HT-29 (cell line): ENCODE data around the gene RPS15A. TPM values are rescaled to one million over a fixed set of nuclear protein-coding genes. Genes with fewer than 3 reads are reported as not detected.
"Not testable (repeated sequence)": the region's sequence is repeated elsewhere in the genome, so short reads cannot be mapped to it uniquely, and the experiment has no call there.

ENCODE experiments used
- DNase-seq: peaks from one replicate; pipeline ENCODE4 v3.0.0-alpha.2; 2015; ENCODE audit warnings: low spot score
- total RNA-seq: library from RNA; depleted of rRNA; stranded (reverse); fragments of >200 nt; shearing (Covaris generic); gene quantifications from 2 replicates; pipeline ENCODE4 v1.2.3, GENCODE V29; 2014; rRNA removed

RPS15A gene
- total RNA-seq, 1 experiment from 2014 or later: 1,332 TPM

DNA sequence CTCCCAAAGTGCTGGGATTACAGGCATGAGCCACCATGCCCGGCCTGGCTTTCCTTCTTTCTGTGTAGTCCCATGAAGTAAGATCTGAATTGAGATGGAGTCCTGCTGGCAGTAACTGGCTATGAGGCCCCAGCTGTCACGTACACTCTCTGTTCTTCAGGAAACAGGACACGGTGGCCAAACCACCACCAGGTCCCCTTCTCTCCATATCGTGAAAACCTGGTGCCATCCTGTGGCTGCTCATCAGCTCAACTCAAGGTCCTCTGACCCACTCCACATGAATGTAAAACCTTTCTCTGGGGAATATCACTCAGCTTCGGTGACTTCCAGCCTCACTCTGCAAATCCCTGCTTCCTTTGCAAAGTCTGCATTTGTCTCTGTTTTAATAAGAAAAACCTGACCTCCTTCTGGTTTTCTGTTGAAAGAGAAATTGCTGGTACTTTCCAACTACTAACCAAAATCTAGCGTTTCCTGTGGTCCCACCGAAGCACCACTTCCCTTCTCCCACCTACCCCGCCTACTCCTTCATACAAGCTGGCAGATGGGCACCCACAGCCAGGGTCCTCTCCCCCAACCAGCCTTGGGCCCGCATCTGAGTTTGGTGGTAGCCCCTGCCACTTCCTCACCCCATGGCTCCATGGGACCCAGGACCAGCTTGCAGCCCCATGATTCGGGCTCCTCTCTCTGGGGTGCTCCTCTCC is 32.0 kb downstream of the RPS15A start:
- DNase-seq: not testable (repeated sequence)

DNA sequence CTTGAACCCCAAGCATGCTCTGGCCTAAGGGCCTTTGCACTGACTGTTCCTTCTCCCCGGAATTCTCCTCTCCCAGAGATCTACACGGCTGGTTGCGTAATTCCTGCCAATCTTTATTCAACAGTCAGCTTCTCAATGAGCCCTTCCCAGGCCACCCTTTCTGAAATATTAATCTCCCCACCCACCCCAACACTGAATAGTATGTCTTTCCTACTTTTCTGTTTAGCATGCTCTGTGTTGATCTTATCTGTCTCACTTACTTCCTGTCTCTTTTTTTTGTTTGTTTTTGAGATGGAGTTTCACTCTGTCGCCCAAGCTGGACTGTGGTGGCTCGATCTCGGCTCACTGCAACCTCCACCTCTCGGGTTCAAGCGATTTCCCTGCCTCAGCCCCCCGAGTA is 33.5 kb downstream of the RPS15A start:
- not testable (repeated sequence) for DNase-seq

DNA sequence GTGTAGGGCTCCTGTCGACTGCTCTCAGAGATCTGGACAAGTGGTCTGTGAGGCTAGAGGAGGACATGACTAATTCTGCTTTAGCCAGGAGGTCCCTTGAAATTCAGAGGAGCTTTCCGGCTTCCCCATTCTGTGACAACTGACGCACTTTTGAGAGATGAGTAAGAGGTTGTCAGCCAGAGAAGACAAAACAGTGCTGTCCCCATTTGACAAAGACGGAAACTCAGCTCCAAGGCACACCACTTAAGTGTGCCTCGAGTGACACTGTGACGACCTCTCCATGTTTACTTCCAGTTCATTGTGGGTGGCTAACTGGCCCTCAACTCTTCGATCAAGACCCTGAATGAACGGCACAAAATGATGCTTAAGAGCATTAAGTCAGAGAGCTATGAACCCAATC is 47.3 kb downstream of the RPS15A start:
- DNase-seq: not testable (repeated sequence)

DNA sequence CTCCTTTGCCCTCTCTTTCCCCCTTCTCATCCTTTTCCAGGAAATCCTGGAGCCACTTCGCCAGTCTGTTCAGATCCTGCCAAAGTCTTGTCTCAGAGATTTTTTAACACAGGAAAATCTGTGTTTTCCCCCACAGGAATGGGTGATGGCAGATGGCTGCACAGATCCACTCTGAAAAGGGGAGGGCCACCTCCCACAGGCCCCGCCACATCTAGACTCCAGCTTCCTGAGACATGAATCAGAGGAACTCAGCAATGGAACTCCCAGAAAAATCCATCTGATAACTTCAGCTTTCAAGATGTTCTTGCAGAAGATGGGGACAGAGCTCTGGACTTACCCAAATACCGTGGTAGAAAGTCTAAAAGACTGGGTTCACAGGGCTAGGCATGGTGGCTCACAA is 50.1 kb downstream of the RPS15A start:
- not testable (repeated sequence) for DNase-seq

DNA sequence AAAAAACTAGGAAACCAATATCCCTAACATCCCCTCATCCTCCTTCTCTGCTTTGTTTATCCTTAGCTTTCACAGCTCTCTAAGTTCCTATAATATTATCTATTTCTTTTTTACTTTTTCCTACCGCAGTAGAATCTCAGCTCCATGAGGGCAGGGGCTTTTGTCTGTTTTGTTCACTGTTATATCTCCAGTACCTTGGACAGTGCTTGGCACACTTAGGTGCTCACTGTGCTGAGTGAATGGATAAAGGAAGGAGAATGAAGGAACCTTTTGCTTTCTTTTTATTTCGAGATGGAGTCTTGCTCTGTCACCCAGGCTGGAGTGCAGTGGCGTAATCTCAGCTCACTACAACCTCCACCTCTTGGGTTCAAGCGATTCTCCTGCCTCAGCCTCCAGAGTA is 51.4 kb downstream of the RPS15A start:
- not testable (repeated sequence) for DNase-seq

DNA sequence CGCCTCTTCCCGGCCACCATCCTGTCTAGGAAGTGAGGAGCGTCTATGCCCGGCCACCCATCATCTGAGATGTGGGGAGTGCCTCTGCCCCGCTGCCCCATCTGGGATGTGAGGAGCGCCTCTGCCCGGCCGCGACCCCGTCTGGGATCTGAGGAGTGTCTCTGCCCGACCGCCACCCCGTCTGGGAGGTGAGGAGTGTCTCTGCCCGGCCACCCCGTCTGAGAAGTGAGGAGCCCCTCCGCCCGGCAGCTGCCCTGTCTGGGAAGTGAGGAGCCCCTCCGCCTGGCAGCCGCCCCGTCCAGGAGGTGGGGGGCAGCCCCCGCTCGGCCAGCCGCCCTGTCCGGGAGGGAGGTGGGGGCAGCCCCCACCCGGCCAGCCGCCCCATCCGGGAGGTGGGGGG is 55.9 kb downstream of the RPS15A start:
- DNase-seq: not testable (repeated sequence)

Other genes with a start within 250 kb of the RPS15A start
- 122 and 130 TPM in 2 replicates for gene NOMO2, start 228.2 kb downstream of the RPS15A start, total RNA-seq
- gene ARL6IP1, start 11.2 kb upstream of the RPS15A start, total RNA-seq: 208 and 221 TPM in 2 replicates
- 28.7 and 36.2 TPM in 2 replicates for gene SMG1, start 136.1 kb upstream of the RPS15A start, total RNA-seq
- gene TMC7, start 193.6 kb upstream of the RPS15A start, total RNA-seq: 3.4 and 4.9 TPM in 2 replicates